ENCODE results near the gene PRKAR2A. TPM values are rescaled to one million over a fixed set of nuclear protein-coding genes. Genes with fewer than 3 reads are reported as not detected.

The PRKAR2A gene
- total and polyA plus RNA-seq, 10 of the 15 experiments (the other 5 are each of a cell fraction or from before 2014, with no cell fraction given) = 9.8 to 46.2 (median 13.2) TPM

- H3K36me3 ChIP-seq (ENCODE audit: control insufficient read depth in 2 of 2, insufficient read depth in 2 of 2, low read length in 1 of 2) = no peaks in the 10 kb centered on the region
- FAIRE-seq (no peak), DNase-seq (ENCODE audit: low read depth, low spot score) (no peak), ATAC-seq (no peak)
- ChIA-PET SMC1A (ENCODE audit: uncharacterized antibody, unreplicated experiment) (no interaction called here), POLR2A (no interaction called here), RAD21 (ENCODE audit: unreplicated experiment) (no interaction called here), CTCF (no interaction called here)
- intact Hi-C loops (cut with micrococcal nuclease; ENCODE audit: unreplicated experiment) = no loop called here
- no peak overlapping the region for H3K9ac ChIP-seq (ENCODE audit: control insufficient read depth, insufficient read depth, low read length)
- BruUV-seq (replicated peaks) = no TSS peak
- no peak overlapping the region for H3K4me2 ChIP-seq (ENCODE audit: control insufficient read depth, insufficient read depth)
- no peaks in the 10 kb centered on the region for H3K4me1 ChIP-seq (ENCODE audit: control insufficient read depth, insufficient read depth, low read length)
- no peaks in the 10 kb centered on the region for H3K9me3 ChIP-seq (replicated peaks; ENCODE audit: control insufficient read depth, insufficient read depth, low read length)
- H3K79me2 ChIP-seq (ENCODE audit: control insufficient read depth, insufficient read depth, low read length) = no peaks in the 10 kb centered on the region
- H3K27ac ChIP-seq (ENCODE audit: control insufficient read depth, insufficient read depth) = no peak overlapping the region
- no peak overlapping the region for H3K4me3 ChIP-seq
- in situ Hi-C loops (cut with MboI) = no loop called here
- H3K27me3 ChIP-seq (replicated peaks in 1 of 2; ENCODE audit: control insufficient read depth in 2 of 2, insufficient read depth in 2 of 2, low read length in 1 of 2) = no peaks in the 10 kb centered on the region
- WGBS (ENCODE audit: insufficient coverage, insufficient replicate concordance, low lambda C conversion rate, missing lambda C conversion rate) = 97% methylated on average over 3 of the region's 3 CpGs
- H4K20me1 ChIP-seq (ENCODE audit: control insufficient read depth, insufficient read depth) = no peaks in the 10 kb centered on the region
- H2AFZ ChIP-seq (ENCODE audit: control insufficient read depth, low read depth, low read length) = no peak overlapping the region
- TF ChIP-seq YBX1 (IDR thresholded peaks at IDR 0.05) (no peak), REST (IDR thresholded peaks at IDR 0.05; ENCODE audit: low read depth, low read length) (no peak), BMI1 (IDR thresholded peaks at IDR 0.05; ENCODE audit: borderline replicate concordance) (no peak), CBX3 (IDR thresholded peaks at IDR 0.05; ENCODE audit: borderline replicate concordance, low read depth) (no peak), ATF2 (IDR thresholded peaks at IDR 0.05; ENCODE audit: low read length) (no peak), CEBPZ (IDR thresholded peaks at IDR 0.05; ENCODE audit: low read depth, low read length) (no peak), SKIL (IDR thresholded peaks at IDR 0.05; ENCODE audit: low read depth, poor library complexity, severe bottlenecking) (no peak), ZBTB11 (CRISPR knock-in tag; IDR thresholded peaks at IDR 0.05) (no peak)
Measured at GRCh38 chr3:48789665-48790064, 58.0 kb downstream of the PRKAR2A start.
